ENCODE results near the gene RPL15. TPM values are rescaled to one million over a fixed set of nuclear protein-coding genes. Genes with fewer than 3 reads are reported as not detected.

RPL15 gene
- total RNA-seq, 2 donors from 2014 or later: 2,011 to 2,129 TPM

- no peaks in the 10 kb centered on the region for H3K36me3 Mint-ChIP-seq (ENCODE audit: low read depth)
- H3K9me3 ChIP-seq (ENCODE audit: control insufficient read depth, low read length): peaks cover 11% of the 10 kb centered on the region
- no peak overlapping the region for H3K4me3 ChIP-seq (ENCODE audit: low read length)
- peaks cover 23% of the 10 kb centered on the region for H3K4me1 Mint-ChIP-seq
- no peak overlapping the region for H3K9ac ChIP-seq (ENCODE audit: extremely low read depth, low read length, poor library complexity, severe bottlenecking)
- TF ChIP-seq CTCF (conservative IDR thresholded peaks at IDR 0.05): no peak
- no peak overlapping the region for H3K4me3 Mint-ChIP-seq
- peaks cover 5% of the 10 kb centered on the region for H3K9me3 Mint-ChIP-seq
- H3K36me3 ChIP-seq (ENCODE audit: control insufficient read depth, insufficient read depth, low read length): no peaks in the 10 kb centered on the region
- peaks cover 17% of the 10 kb centered on the region for H3K27me3 Mint-ChIP-seq (ENCODE audit: insufficient read depth)
- DNase-seq: no peak
- no peaks in the 10 kb centered on the region for H3K27me3 ChIP-seq (ENCODE audit: control insufficient read depth, insufficient read depth, low read length, poor library complexity, severe bottlenecking)
- 92 to 98% methylated on average over 5 of the region's 5 CpGs for WGBS, 2 experiments (ENCODE audit: insufficient coverage in 1 of 2, insufficient read length in 1 of 2)
- no peak overlapping the region for H3K27ac ChIP-seq (ENCODE audit: low read depth, low read length)
- H3K27ac Mint-ChIP-seq: no peak overlapping the region
- peaks cover 4% of the 10 kb centered on the region for H3K4me1 ChIP-seq (ENCODE audit: control insufficient read depth, insufficient read depth, low read length)
Observed at GRCh38 chr3:23940775-23941174, 23.8 kb downstream of the RPL15 start.

DNA sequence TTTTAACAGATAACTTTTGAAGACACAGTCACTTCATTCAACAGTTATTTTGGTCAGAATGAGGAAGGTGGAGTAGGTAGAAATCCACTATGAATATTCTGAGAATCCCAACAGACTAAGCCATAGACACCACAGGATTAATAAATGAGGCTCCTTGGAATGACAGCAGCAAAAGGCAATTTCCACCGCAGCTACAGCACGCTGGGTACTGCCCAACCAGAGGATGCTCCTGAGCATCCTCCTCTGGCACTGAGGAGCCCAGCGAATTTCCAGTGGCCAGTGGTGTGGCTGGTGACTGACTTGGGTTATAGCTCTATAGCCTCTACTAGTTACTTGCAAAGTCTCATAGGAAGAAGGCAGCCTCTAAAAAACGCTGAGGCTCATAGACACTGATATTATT is 24.5 kb downstream of the RPL15 start:
- no peak for DNase-seq
- H3K9me3 ChIP-seq (ENCODE audit: control insufficient read depth, low read length): peaks cover 11% of the 10 kb centered on the region
- no peak for TF ChIP-seq CTCF (conservative IDR thresholded peaks at IDR 0.05)
- H3K27me3 ChIP-seq (ENCODE audit: control insufficient read depth, insufficient read depth, low read length, poor library complexity, severe bottlenecking): no peaks in the 10 kb centered on the region
- H3K27ac ChIP-seq (ENCODE audit: low read depth, low read length): no peak overlapping the region
- no peaks in the 10 kb centered on the region for H3K36me3 ChIP-seq (ENCODE audit: control insufficient read depth, insufficient read depth, low read length)
- no peak overlapping the region for H3K4me3 ChIP-seq (ENCODE audit: low read length)
- no peak overlapping the region for H3K9ac ChIP-seq (ENCODE audit: extremely low read depth, low read length, poor library complexity, severe bottlenecking)
- peaks cover 5% of the 10 kb centered on the region for H3K9me3 Mint-ChIP-seq
- peaks cover 4% of the 10 kb centered on the region for H3K4me1 ChIP-seq (ENCODE audit: control insufficient read depth, insufficient read depth, low read length)
- no peak overlapping the region for H3K27ac Mint-ChIP-seq
- H3K4me1 Mint-ChIP-seq: peaks cover 23% of the 10 kb centered on the region
- H3K4me3 Mint-ChIP-seq: no peak overlapping the region
- H3K27me3 Mint-ChIP-seq (ENCODE audit: insufficient read depth): peaks cover 17% of the 10 kb centered on the region
- no peaks in the 10 kb centered on the region for H3K36me3 Mint-ChIP-seq (ENCODE audit: low read depth)
- 91 to 92% methylated on average over 2 to 4 of the region's 4 CpGs for WGBS, 2 experiments (ENCODE audit: insufficient coverage in 1 of 2, insufficient read length in 1 of 2)

DNA sequence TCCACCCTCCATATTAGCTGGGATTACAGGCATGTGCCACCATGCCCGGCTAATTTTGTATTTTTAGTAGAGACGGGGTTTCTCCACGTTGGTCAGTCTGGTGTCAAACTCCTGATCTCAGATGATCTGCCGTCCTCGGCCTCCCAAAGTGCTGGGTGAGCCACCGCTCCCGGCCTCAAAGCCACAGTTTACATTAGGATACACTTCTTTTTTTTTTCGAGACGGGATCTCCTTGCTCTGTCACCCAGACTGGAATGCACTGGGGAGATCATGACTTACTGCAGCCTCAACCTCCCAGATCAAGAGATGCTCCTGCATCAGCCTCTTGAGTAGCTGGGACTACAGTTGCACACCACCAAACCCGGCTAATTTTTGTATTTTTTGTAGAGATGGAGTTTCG is 25.6 kb downstream of the RPL15 start:
- H3K27me3 ChIP-seq (ENCODE audit: control insufficient read depth, insufficient read depth, low read length, poor library complexity, severe bottlenecking): no peaks in the 10 kb centered on the region
- H3K4me3 Mint-ChIP-seq: no peak overlapping the region
- H3K4me1 ChIP-seq (ENCODE audit: control insufficient read depth, insufficient read depth, low read length): peaks cover 13% of the 10 kb centered on the region
- no peak for TF ChIP-seq CTCF (conservative IDR thresholded peaks at IDR 0.05)
- H3K36me3 Mint-ChIP-seq (ENCODE audit: low read depth): no peaks in the 10 kb centered on the region
- H3K9me3 Mint-ChIP-seq: peaks cover 5% of the 10 kb centered on the region
- peaks cover 14% of the 10 kb centered on the region for H3K27me3 Mint-ChIP-seq (ENCODE audit: insufficient read depth)
- no peaks in the 10 kb centered on the region for H3K36me3 ChIP-seq (ENCODE audit: control insufficient read depth, insufficient read depth, low read length)
- H3K4me1 Mint-ChIP-seq: peaks cover 28% of the 10 kb centered on the region
- no peak for DNase-seq
- no peak overlapping the region for H3K9ac ChIP-seq (ENCODE audit: extremely low read depth, low read length, poor library complexity, severe bottlenecking)
- no peak overlapping the region for H3K27ac Mint-ChIP-seq
- peaks cover 11% of the 10 kb centered on the region for H3K9me3 ChIP-seq (ENCODE audit: control insufficient read depth, low read length)
- no peak overlapping the region for H3K27ac ChIP-seq (ENCODE audit: low read depth, low read length)
- H3K4me3 ChIP-seq (ENCODE audit: low read length): no peak overlapping the region
- 94% methylated on average over 8 to 11 of the region's 11 CpGs for WGBS, 2 experiments (ENCODE audit: insufficient coverage in 1 of 2, insufficient read length in 1 of 2)
